IPS DF 6.9 (cell line): ENCODE results near the gene P3H2.

ENCODE experiments used
- DNase-seq: peaks from one replicate; pipeline ENCODE4 v3.0.0-alpha.2; 2013; ENCODE audit warnings: low read depth, low spot score
- H3K27ac ChIP-seq: one replicate; pipeline ENCODE4 v1.5.1; 2013; ENCODE audit warnings: low read length, control low read depth
- H3K27me3 ChIP-seq: 2 replicates; pipeline ENCODE4 v1.6.1; 2013; ENCODE audit warnings: mild to moderate bottlenecking, low read length; ENCODE audit not compliant: control insufficient read depth, insufficient read depth
- H3K36me3 ChIP-seq: 2 replicates; pipeline ENCODE4 v1.6.1; 2013; ENCODE audit warnings: low read length; ENCODE audit not compliant: control insufficient read depth, insufficient read depth
- H3K4me1 ChIP-seq: 2 replicates; pipeline ENCODE4 v1.6.1; 2013; ENCODE audit warnings: low read length; ENCODE audit not compliant: control insufficient read depth, insufficient read depth
- H3K4me3 ChIP-seq: 2 replicates; pipeline ENCODE4 v1.5.1; 2013; ENCODE audit warnings: mild to moderate bottlenecking, low read length
- H3K9me3 ChIP-seq: 2 replicates; pipeline ENCODE4 v1.6.1; 2013; ENCODE audit warnings: low read length, inconsistent platforms; ENCODE audit not compliant: control insufficient read depth, insufficient read depth
- WGBS: extraction: QIAGEN DNeasy Blood & Tissue Kit; methylation state at CpG from one replicate; pipeline ENCODE4 v1.1.7; 2013; ENCODE audit warnings: mixed read lengths, missing lambda C conversion rate; ENCODE audit not compliant: insufficient read length, insufficient coverage; 5-methylcytosine and 5-hydroxymethylcytosine counted together

The P3H2 gene

DNA sequence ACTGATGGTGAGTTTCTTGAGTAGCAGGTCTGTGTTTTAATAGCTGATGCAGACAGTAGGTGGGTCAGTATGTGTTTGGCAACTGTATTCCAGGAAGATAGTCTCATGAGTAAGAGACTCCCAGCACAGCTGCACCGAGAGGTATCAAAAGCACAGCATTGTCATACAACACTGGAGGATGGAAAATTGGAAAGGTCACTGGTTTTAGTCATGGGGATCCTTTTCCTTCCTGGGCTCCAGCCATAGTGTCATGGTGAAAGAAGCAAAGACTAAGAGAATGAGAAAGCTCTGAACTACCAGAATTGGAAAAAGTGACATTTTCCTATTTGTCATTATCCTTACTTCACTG is 61.5 kb downstream of the P3H2 start:
- H3K36me3 ChIP-seq, result no peaks in the 10 kb centered on the region
- WGBS, result no CpG with 5 or more reads among the region's 1 CpG
- DNase-seq, result no peak
- H3K27me3 ChIP-seq, result no peaks in the 10 kb centered on the region
- no peaks in the 10 kb centered on the region for H3K9me3 ChIP-seq
- peaks cover 2% of the 10 kb centered on the region; the same call in 1 of the 2 replicates for H3K4me1 ChIP-seq
- H3K27ac ChIP-seq, result no peak overlapping the region
- H3K4me3 ChIP-seq, result no peak overlapping the region

DNA sequence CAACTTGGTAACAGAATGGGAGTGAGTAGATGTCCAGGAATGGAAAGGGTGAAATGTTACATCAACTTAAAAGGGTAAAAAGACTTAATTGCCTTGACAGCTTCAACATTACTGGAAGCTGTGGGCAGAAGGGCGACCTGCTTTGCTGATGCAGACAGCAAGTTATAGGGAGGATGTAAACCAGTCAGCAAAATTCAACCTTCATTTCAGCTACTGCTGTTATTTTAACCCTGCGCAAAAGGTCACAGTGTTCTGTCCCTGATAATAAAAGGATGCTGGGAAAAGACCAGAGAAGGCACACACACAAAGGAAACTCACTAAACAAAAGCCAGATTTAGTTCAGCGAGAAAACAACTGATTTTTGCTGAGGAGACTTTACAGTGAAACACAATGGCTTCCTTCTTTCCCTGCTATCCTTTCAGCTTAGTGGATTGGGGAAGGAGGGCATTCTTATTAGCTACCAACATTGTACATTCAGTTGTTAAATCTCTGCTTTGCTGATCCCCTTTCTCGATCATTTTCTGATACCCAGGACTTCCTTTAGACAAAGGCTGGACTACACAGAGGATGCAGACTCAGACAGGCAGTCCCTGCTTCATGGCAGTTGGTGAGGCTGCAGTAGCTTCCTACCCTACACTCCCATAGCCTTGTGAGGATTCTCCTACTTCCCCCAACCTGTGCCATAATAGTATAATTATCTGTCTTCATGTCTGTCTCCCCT is 62.0 kb downstream of the P3H2 start:
- H3K27ac ChIP-seq, result no peak overlapping the region
- DNase-seq, result no peak
- no CpG with 5 or more reads among the region's 4 CpGs for WGBS
- no peaks in the 10 kb centered on the region for H3K36me3 ChIP-seq
- no peak overlapping the region for H3K4me3 ChIP-seq
- peaks cover 2% of the 10 kb centered on the region; the same call in 1 of the 2 replicates for H3K4me1 ChIP-seq
- H3K9me3 ChIP-seq, result no peaks in the 10 kb centered on the region
- no peaks in the 10 kb centered on the region for H3K27me3 ChIP-seq

DNA sequence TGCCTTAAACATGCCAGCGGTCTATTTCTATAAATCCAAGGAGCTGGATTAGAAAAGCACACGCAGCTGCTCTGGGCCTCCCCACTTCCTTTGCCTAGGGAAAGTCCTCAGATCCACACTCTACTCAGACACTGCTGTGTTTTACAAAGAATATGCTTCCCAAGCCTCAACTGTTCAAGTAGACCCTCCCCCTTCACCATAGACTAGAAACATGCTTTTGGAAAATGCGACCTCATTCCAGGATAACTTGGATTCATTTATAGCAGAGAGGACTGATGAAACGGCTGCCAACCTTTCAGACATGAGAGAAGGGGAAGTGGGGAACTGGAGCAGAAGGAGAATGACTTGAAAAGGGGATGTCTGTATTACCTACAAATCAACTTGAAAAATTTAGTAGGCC is 64.0 kb downstream of the P3H2 start:
- Histone ChIP-seq H3K4me1 (peaks cover 3% of the 10 kb centered on the region; the same call in 1 of the 2 replicates), H3K9me3 (no peaks in the 10 kb centered on the region), H3K27me3 (no peaks in the 10 kb centered on the region), H3K4me3 (no peak overlapping the region), H3K27ac (no peak overlapping the region), H3K36me3 (no peaks in the 10 kb centered on the region)
- no peak for DNase-seq
- no CpG with 5 or more reads among the region's 4 CpGs for WGBS

DNA sequence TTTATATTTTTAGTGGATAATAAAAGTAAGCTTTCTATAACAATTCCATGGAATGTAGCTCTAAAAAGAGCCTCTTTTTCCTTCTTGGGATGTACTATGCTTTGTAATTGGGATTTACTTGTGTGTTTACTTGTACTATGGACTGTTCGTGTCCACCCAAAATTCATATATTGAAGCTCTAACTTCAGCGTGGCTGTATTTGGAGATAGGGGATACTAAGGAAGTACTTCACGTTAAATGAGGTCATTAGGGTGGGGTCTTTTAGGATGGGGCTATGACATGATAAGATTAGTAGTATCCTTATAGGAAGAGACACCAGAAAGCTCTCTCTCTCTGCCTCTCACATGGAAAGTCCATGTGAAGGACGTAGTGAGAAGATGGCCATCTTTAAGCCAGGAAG is 64.9 kb downstream of the P3H2 start:
- no peaks in the 10 kb centered on the region for H3K9me3 ChIP-seq
- H3K36me3 ChIP-seq, result no peaks in the 10 kb centered on the region
- H3K27ac ChIP-seq, result no peak overlapping the region
- H3K27me3 ChIP-seq, result no peaks in the 10 kb centered on the region
- no peak overlapping the region for H3K4me3 ChIP-seq
- peaks cover 3% of the 10 kb centered on the region; the same call in 1 of the 2 replicates for H3K4me1 ChIP-seq
- no peak for DNase-seq
- WGBS, result no CpG with 5 or more reads among the region's 4 CpGs

DNA sequence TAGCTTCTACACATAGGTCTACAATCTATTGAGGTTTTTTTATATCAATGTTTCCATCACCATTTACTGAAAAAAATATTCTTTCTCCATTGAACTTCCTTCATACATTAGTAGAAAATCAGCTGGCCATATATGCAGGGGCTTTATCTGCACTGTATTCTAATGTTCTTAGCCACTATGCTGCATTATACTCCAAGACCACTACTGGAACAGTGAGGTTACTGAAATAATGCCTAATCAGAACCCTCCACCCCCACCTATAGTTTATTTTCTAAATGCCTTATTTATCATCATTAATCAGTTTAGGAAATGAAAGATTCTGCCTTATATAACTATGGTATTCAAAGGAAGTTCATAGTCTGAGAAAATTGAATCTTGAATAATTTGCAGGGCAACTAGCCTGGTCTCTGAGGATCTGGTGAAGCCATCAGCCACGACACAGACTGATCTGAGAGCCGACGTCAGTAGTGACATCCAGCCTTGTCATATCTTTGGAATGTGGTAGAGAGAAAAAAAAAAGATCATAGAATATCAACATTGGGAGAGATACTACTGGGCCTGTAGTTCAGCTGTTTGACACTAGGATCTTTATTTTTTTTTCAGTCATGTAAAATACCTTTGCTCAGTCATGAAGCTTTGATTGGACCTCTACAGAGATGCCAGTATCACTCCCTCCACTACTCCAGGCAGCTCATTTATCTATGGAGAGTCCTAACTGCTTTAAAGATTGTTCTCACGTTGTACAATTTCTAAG is 66.6 kb downstream of the P3H2 start:
- DNase-seq, result no peak
- Histone ChIP-seq H3K4me1 (peaks cover 3% of the 10 kb centered on the region; the same call in 1 of the 2 replicates), H3K27ac (no peak overlapping the region), H3K9me3 (no peaks in the 10 kb centered on the region), H3K27me3 (no peaks in the 10 kb centered on the region), H3K4me3 (no peak overlapping the region), H3K36me3 (no peaks in the 10 kb centered on the region)
- WGBS, result no CpG with 5 or more reads among the region's 4 CpGs

DNA sequence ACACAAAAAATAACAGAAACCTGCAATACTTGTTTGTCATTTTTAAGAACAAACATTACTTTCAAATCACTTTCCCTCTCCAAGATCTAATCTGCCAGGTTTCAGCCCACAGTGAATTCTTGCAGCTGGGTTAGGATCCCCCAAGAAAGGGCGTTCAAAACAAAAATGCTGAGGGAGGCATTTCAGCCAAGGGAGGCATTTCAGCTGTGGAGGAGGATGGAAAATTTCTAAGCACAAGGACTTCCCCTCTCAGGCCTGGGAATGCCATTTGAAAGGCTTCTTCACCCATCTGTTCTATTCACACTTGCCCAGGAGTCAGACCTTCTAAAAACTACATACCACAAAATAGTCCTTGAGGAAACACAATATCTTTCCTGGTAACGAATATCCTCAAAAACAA is 69.1 kb downstream of the P3H2 start:
- Histone ChIP-seq H3K27ac (no peak overlapping the region), H3K4me3 (no peak overlapping the region), H3K27me3 (no peaks in the 10 kb centered on the region), H3K36me3 (no peaks in the 10 kb centered on the region), H3K9me3 (no peaks in the 10 kb centered on the region), H3K4me1 (peaks cover 3% of the 10 kb centered on the region; the same call in 1 of the 2 replicates)
- no peak for DNase-seq
- no CpG with 5 or more reads among the region's 2 CpGs for WGBS

DNA sequence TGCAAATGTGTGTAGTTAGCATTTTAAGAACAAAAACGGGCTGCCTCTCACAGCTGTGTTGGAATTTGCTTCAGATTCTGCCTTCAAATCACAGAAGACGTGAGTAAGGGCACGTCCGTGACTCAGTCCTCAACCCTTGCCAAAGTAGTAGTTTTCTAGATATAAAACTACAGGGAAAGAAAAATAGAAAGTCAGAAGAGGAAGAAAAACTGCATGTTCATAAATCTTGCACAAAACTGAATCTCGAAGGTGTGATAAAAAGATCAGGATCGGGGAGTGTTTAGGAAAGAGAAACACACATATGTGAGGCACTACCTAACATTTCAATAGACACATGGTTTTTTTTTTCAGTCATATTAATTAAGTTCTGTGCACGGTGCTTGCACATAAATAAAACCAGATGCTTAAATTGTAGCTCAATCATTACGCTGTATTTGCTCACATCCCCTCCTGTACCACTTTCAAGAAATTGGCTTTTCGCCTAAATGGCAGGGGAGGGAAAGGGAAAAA is 71.7 kb downstream of the P3H2 start:
- no peak for DNase-seq
- no peaks in the 10 kb centered on the region for H3K9me3 ChIP-seq
- no peaks in the 10 kb centered on the region for H3K27me3 ChIP-seq
- no CpG with 5 or more reads among the region's 9 CpGs for WGBS
- no peak overlapping the region for H3K27ac ChIP-seq
- H3K4me1 ChIP-seq, result peaks cover 1% of the 10 kb centered on the region; the same call in 1 of the 2 replicates
- no peaks in the 10 kb centered on the region for H3K36me3 ChIP-seq
- no peak overlapping the region for H3K4me3 ChIP-seq

DNA sequence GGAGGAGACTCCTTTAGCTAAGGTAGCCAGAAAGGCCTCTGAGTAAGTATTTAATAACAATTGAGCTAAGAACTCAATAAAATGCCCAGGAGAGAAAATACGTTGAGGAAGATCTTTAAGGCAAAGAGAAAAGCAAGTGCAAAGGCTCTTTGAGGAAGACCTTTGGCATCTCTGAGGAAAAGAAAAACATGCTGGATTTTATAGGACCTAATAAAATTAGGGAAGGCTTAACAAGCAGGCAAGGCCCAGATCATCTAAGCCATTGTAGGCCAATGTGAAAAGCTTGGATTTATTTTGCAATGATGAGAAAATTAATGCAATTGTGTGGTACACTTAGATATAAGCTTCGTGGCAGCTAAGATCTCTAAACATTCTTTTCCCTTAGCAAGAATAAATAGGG is 75.7 kb downstream of the P3H2 start:
- Histone ChIP-seq H3K4me1 (no peaks in the 10 kb centered on the region; the same call in 1 of the 2 replicates), H3K36me3 (no peaks in the 10 kb centered on the region), H3K27me3 (no peaks in the 10 kb centered on the region), H3K4me3 (no peak overlapping the region), H3K9me3 (no peaks in the 10 kb centered on the region), H3K27ac (no peak overlapping the region)
- DNase-seq, result no peak
- WGBS, result no CpG with 5 or more reads among the region's 2 CpGs

DNA sequence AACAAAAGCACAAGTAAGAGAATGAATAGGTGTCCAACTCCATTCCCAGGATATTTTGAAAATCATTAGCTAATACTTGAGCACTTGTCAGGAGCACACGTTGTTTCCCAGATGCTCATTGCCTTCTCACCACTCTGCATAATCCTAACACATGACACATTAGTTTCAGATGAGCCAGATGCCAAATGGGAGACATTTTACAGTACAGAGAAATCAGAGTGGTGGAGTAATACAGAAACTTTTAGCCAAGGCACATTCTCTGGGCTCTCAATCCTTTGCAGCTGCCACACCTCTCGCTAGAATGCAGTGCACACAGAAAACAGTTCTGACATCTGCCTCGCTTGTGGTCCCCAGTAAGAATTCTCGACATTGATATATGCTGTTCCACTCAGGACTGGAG is 76.6 kb downstream of the P3H2 start:
- Histone ChIP-seq H3K36me3 (no peaks in the 10 kb centered on the region), H3K4me3 (no peak overlapping the region), H3K27ac (no peak overlapping the region), H3K27me3 (no peaks in the 10 kb centered on the region), H3K9me3 (no peaks in the 10 kb centered on the region), H3K4me1 (no peaks in the 10 kb centered on the region; the same call in 1 of the 2 replicates)
- DNase-seq, result no peak
- WGBS, result no CpG with 5 or more reads among the region's 4 CpGs

DNA sequence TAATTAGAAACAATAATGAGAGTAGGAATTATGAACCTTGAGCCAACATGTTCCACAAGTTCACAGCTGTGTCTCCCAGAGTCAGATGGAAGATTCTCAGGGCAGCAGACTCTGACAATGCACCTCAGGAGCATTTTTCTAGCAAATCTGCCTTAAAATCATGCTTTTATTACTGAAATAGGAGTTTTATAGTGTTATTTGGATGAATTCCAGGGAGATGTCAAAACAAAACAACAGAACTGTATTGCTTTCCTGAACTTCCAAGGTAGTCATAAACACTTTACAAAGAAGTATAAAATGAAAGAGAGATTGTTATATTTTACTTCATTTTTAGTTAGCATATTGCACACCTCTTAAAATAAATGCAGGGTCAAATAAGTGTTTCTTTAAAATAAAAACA is 77.0 kb downstream of the P3H2 start:
- Histone ChIP-seq H3K4me3 (no peak overlapping the region), H3K9me3 (no peaks in the 10 kb centered on the region), H3K27me3 (no peaks in the 10 kb centered on the region), H3K27ac (no peak overlapping the region), H3K36me3 (no peaks in the 10 kb centered on the region), H3K4me1 (no peaks in the 10 kb centered on the region; the same call in 1 of the 2 replicates)
- DNase-seq, result no peak
